ENCODE results near the gene DOK5.

The DOK5 gene

GRCh38 chr20:54485631-54486030 is 10.2 kb downstream of the DOK5 start:
- Histone ChIP-seq H3K4me3 (ENCODE audit: low read length) (no peak overlapping the region), H3K9me2 (replicated peaks; ENCODE audit: control insufficient read depth, low read length) (no peaks in the 10 kb centered on the region), H4K20me1 (ENCODE audit: control insufficient read depth, insufficient read depth, low read depth, low read length) (no peaks in the 10 kb centered on the region), H3K4me1 (ENCODE audit: control insufficient read depth, low read length) (no peaks in the 10 kb centered on the region), H3K4me2 (ENCODE audit: low read length) (no peak overlapping the region), H3F3A (ENCODE audit: control insufficient read depth, insufficient read depth) (no peaks in the 10 kb centered on the region), H3K36me3 (ENCODE audit: control insufficient read depth, low read length) (no peaks in the 10 kb centered on the region), H3K27me3 (ENCODE audit: control insufficient read depth, low read length) (no peaks in the 10 kb centered on the region), H3K27ac (ENCODE audit: low read depth, low read length) (no peak overlapping the region), H3K79me2 (ENCODE audit: control insufficient read depth, low read length) (no peaks in the 10 kb centered on the region), H3K9me3 (ENCODE audit: control insufficient read depth, insufficient read depth, low read length) (no peaks in the 10 kb centered on the region)
- TF ChIP-seq EZH2phosphoT487 (IDR thresholded peaks at IDR 0.05; ENCODE audit: borderline replicate concordance, low read length) (no peak), CTCF (IDR thresholded peaks at IDR 0.05; ENCODE audit: low read depth, low read length, poor library complexity, severe bottlenecking) (no peak)

GRCh38 chr20:54486585-54486984 is 11.2 kb downstream of the DOK5 start:
- Histone ChIP-seq H3K4me3 (ENCODE audit: low read length) (no peak overlapping the region), H3K4me1 (ENCODE audit: control insufficient read depth, low read length) (no peaks in the 10 kb centered on the region), H3K79me2 (ENCODE audit: control insufficient read depth, low read length) (no peaks in the 10 kb centered on the region), H3K27ac (ENCODE audit: low read depth, low read length) (no peak overlapping the region), H4K20me1 (ENCODE audit: control insufficient read depth, insufficient read depth, low read depth, low read length) (no peaks in the 10 kb centered on the region), H3K4me2 (ENCODE audit: low read length) (no peak overlapping the region), H3F3A (ENCODE audit: control insufficient read depth, insufficient read depth) (no peaks in the 10 kb centered on the region), H3K27me3 (ENCODE audit: control insufficient read depth, low read length) (no peaks in the 10 kb centered on the region), H3K9me2 (replicated peaks; ENCODE audit: control insufficient read depth, low read length) (no peaks in the 10 kb centered on the region), H3K9me3 (ENCODE audit: control insufficient read depth, insufficient read depth, low read length) (no peaks in the 10 kb centered on the region), H3K36me3 (ENCODE audit: control insufficient read depth, low read length) (no peaks in the 10 kb centered on the region)
- TF ChIP-seq EZH2phosphoT487 (IDR thresholded peaks at IDR 0.05; ENCODE audit: borderline replicate concordance, low read length) (no peak), CTCF (IDR thresholded peaks at IDR 0.05; ENCODE audit: low read depth, low read length, poor library complexity, severe bottlenecking) (no peak)

GRCh38 chr20:54488442-54488841 is 13.0 kb downstream of the DOK5 start:
- Histone ChIP-seq H3K36me3 (ENCODE audit: control insufficient read depth, low read length) (no peaks in the 10 kb centered on the region), H3K4me2 (ENCODE audit: low read length) (no peak overlapping the region), H4K20me1 (ENCODE audit: control insufficient read depth, insufficient read depth, low read depth, low read length) (no peaks in the 10 kb centered on the region), H3K79me2 (ENCODE audit: control insufficient read depth, low read length) (no peaks in the 10 kb centered on the region), H3F3A (ENCODE audit: control insufficient read depth, insufficient read depth) (no peaks in the 10 kb centered on the region), H3K9me2 (replicated peaks; ENCODE audit: control insufficient read depth, low read length) (no peaks in the 10 kb centered on the region), H3K27ac (ENCODE audit: low read depth, low read length) (no peak overlapping the region), H3K4me1 (ENCODE audit: control insufficient read depth, low read length) (no peaks in the 10 kb centered on the region), H3K27me3 (ENCODE audit: control insufficient read depth, low read length) (no peaks in the 10 kb centered on the region), H3K4me3 (ENCODE audit: low read length) (no peak overlapping the region), H3K9me3 (ENCODE audit: control insufficient read depth, insufficient read depth, low read length) (no peaks in the 10 kb centered on the region)
- TF ChIP-seq CTCF (IDR thresholded peaks at IDR 0.05; ENCODE audit: low read depth, low read length, poor library complexity, severe bottlenecking) (no peak), EZH2phosphoT487 (IDR thresholded peaks at IDR 0.05; ENCODE audit: borderline replicate concordance, low read length) (no peak)

GRCh38 chr20:54491506-54491905 is 16.1 kb downstream of the DOK5 start:
- no peaks in the 10 kb centered on the region for H3K36me3 ChIP-seq (ENCODE audit: control insufficient read depth, low read length)
- no peak overlapping the region for H3K4me2 ChIP-seq (ENCODE audit: low read length)
- no peaks in the 10 kb centered on the region for H3K4me1 ChIP-seq (ENCODE audit: control insufficient read depth, low read length)
- no peaks in the 10 kb centered on the region for H3K9me3 ChIP-seq (ENCODE audit: control insufficient read depth, insufficient read depth, low read length)
- H3F3A ChIP-seq (ENCODE audit: control insufficient read depth, insufficient read depth), result no peaks in the 10 kb centered on the region
- no peaks in the 10 kb centered on the region for H3K27me3 ChIP-seq (ENCODE audit: control insufficient read depth, low read length)
- no peaks in the 10 kb centered on the region for H3K79me2 ChIP-seq (ENCODE audit: control insufficient read depth, low read length)
- no peak overlapping the region for H3K4me3 ChIP-seq (ENCODE audit: low read length)
- H3K27ac ChIP-seq (ENCODE audit: low read depth, low read length), result no peak overlapping the region
- H4K20me1 ChIP-seq (ENCODE audit: control insufficient read depth, insufficient read depth, low read depth, low read length), result no peaks in the 10 kb centered on the region
- TF ChIP-seq CTCF (IDR thresholded peaks at IDR 0.05; ENCODE audit: low read depth, low read length, poor library complexity, severe bottlenecking) (no peak), EZH2phosphoT487 (IDR thresholded peaks at IDR 0.05; ENCODE audit: borderline replicate concordance, low read length) (no peak)
- H3K9me2 ChIP-seq (replicated peaks; ENCODE audit: control insufficient read depth, low read length), result no peaks in the 10 kb centered on the region

All from DOHH2 (cell line).